ENCODE measurements around the gene FAM124B. TPM values are rescaled to one million over a fixed set of nuclear protein-coding genes. Genes with fewer than 3 reads are reported as not detected.

The FAM124B gene
- total RNA-seq, 4 donors from 2014 or later, result 0.47 to 7.3 (median 2.6) TPM

DNA sequence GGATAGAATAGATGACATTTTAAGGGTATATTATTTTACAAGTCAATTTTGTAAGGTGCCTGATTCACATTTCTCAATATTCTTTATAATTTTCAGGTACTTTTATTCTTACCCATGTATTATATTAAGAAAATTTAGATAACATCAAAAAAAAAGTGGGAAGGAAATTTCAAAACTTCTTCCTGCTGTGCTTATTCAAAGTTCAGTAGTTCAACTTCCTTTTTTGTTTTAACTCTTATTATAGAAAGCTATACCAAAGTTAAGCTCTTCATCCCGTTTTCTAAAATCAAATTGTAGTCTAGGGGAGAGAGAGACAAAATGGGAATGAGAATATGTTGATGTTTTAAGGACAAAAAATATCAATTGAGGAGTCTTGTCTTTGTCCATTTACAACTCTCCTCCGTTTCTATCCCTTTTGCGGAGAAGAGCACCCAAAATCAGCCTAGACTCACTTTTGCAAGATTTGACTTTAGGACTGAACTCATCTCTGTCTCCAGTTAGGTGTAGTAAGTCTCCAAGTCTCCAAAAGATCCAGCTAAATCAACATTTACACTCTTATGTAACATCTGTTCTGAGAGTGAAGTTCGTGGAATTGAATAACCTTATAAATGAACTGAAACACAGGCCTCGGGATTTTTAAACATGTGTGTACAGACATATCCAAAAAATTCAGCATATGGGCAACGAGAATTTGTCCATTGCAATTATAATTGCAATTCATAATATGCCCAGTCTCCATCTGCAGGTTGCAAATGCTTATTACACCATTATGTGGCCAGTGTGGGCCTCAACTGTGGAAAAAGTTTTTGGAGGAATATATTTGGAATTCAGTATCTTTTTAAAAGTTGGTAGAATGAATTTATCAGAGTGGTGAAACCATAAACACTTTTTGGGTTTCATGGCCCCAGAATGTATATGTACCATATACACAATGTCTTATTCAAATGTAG lies 23.9 kb downstream of the FAM124B start:
- Histone ChIP-seq H3K4me1 (no peaks in the 10 kb centered on the region), H3K27me3 (no peaks in the 10 kb centered on the region), H3K4me3 (no peak overlapping the region), H3K27ac (no peak overlapping the region), H3K9me3 (no peaks in the 10 kb centered on the region), H3K36me3 (no peaks in the 10 kb centered on the region)
- ATAC-seq, result no peak
- 65 to 73% methylated on average over 6 of the region's 6 CpGs for WGBS, 2 donors (ENCODE audit: low coverage in 1 of 2)
- no peak for TF ChIP-seq POLR2AphosphoS5 (IDR thresholded peaks at IDR 0.05)
- TF ChIP-seq, protein P1, sequence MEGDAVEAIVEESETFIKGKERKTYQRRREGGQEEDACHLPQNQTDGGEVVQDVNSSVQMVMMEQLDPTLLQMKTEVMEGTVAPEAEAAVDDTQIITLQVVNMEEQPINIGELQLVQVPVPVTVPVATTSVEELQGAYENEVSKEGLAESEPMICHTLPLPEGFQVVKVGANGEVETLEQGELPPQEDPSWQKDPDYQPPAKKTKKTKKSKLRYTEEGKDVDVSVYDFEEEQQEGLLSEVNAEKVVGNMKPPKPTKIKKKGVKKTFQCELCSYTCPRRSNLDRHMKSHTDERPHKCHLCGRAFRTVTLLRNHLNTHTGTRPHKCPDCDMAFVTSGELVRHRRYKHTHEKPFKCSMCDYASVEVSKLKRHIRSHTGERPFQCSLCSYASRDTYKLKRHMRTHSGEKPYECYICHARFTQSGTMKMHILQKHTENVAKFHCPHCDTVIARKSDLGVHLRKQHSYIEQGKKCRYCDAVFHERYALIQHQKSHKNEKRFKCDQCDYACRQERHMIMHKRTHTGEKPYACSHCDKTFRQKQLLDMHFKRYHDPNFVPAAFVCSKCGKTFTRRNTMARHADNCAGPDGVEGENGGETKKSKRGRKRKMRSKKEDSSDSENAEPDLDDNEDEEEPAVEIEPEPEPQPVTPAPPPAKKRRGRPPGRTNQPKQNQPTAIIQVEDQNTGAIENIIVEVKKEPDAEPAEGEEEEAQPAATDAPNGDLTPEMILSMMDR (IDR thresholded peaks at IDR 0.05), result no peak
- no peak for TF ChIP-seq POLR2A (IDR thresholded peaks at IDR 0.05)
- no peak for TF ChIP-seq EP300 (IDR thresholded peaks at IDR 0.05)

DNA sequence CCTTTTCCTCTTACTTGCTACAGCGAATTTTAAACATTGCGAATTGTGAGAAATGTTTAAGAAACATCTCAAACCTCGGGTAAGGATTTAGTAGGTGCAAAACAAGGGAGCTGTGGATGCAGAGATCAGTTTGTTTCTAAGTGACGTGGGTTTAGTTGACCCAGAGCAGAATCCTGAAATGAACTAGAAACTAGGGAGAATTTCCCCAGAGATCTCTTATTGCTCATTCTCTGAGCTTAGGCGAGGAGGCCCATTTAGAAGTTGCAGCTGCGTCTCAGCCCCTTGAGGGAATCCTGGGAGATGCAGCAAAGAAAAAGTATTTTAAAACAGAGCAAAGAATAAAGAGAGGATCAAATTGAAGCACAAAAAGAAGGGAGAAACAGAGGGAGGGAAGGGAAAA lies 29.3 kb downstream of the FAM124B start:
- no peaks in the 10 kb centered on the region for H3K27me3 ChIP-seq
- H3K36me3 ChIP-seq, result no peaks in the 10 kb centered on the region
- 61 to 66% methylated on average over 5 to 6 of the region's 6 CpGs for WGBS, 2 donors (ENCODE audit: low coverage in 1 of 2)
- H3K27ac ChIP-seq, result no peak overlapping the region
- ATAC-seq, result no peak
- no peaks in the 10 kb centered on the region for H3K4me1 ChIP-seq
- TF ChIP-seq POLR2A (IDR thresholded peaks at IDR 0.05), result no peak
- TF ChIP-seq, protein P1 (IDR thresholded peaks at IDR 0.05), result no peak
- no peak for TF ChIP-seq POLR2AphosphoS5 (IDR thresholded peaks at IDR 0.05)
- no peak for TF ChIP-seq EP300 (IDR thresholded peaks at IDR 0.05)
- H3K4me3 ChIP-seq, result no peak overlapping the region
- no peaks in the 10 kb centered on the region for H3K9me3 ChIP-seq

DNA sequence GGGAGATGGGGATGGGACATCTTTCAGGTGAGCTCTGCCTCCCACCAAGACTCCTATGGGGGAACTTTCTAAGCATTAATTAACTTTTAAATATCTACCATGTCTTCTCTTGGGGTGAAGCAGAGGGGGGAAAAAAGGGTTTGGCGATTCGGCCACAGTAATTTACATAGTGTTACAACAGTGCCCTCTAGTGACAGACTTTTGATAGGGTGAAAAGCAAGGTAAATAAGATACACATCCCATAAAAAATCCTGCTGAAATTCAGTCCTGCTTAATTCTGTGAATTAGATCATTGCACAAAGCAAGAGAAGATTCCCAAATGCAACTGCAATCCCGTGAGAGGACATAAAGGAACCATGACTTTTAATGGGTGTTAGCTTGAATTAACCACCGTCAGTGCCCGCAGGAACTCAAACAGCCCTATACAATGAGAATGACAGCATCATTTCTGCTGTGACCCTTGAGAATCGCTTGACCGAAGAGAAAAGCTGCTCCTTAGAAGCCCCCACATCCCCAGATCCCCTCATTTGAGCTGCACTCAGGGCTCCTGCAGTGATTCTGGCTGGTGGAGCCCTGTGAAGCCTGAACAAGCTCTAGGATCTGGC lies 32.8 kb downstream of the FAM124B start:
- no peaks in the 10 kb centered on the region for H3K4me1 ChIP-seq
- no peak overlapping the region for H3K27ac ChIP-seq
- no peak overlapping the region for H3K4me3 ChIP-seq
- no peak for ATAC-seq
- no peaks in the 10 kb centered on the region for H3K9me3 ChIP-seq
- H3K27me3 ChIP-seq, result no peaks in the 10 kb centered on the region
- no peaks in the 10 kb centered on the region for H3K36me3 ChIP-seq
- 13 to 57% methylated on average over 3 to 7 of the region's 7 CpGs for WGBS, 2 donors (ENCODE audit: low coverage in 1 of 2)
- TF ChIP-seq POLR2AphosphoS5 (IDR thresholded peaks at IDR 0.05), result no peak
- no peak for TF ChIP-seq EP300 (IDR thresholded peaks at IDR 0.05)
- TF ChIP-seq, protein P1 (IDR thresholded peaks at IDR 0.05), result peak; percentile 42 to 69 (median 47)
- no peak for TF ChIP-seq POLR2A (IDR thresholded peaks at IDR 0.05)

DNA sequence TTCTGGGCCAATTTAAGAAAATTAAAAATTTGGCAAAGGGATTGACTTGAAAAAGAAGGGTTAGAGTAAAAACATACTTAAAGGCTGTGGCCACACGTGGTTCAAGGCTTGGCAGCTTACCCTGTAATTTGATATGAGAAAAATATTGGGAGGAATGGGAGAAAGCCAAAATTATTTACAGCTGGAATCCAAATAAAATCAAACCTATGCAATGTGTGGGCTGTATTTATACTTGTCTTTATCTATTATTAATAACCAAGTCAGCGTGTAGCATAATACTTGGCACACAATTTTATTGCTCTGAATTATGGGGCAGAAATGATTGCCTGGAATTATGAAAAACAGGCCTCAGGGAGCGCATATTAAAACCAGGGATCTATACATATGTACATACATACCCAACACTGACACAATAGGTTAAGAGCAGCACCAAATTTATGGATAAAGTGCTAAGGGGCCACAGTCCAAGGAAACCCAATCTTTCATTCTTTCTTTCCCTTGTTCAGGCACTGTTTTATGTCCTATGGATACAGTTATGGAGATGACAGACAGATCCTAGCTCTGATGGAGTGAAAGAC lies 35.6 kb downstream of the FAM124B start:
- H3K9me3 ChIP-seq, result no peaks in the 10 kb centered on the region
- H3K36me3 ChIP-seq, result no peaks in the 10 kb centered on the region
- H3K27ac ChIP-seq, result no peak overlapping the region
- WGBS, 2 donors (ENCODE audit: low coverage in 1 of 2), result 57 to 58% methylated on average over 3 of the region's 3 CpGs
- ATAC-seq, result no peak
- no peaks in the 10 kb centered on the region for H3K27me3 ChIP-seq
- H3K4me3 ChIP-seq, result no peak overlapping the region
- H3K4me1 ChIP-seq, result no peaks in the 10 kb centered on the region
- TF ChIP-seq POLR2AphosphoS5 (IDR thresholded peaks at IDR 0.05) (no peak), EP300 (IDR thresholded peaks at IDR 0.05) (no peak), POLR2A (IDR thresholded peaks at IDR 0.05) (no peak)
- TF ChIP-seq, protein P1 (IDR thresholded peaks at IDR 0.05), result no peak
